Natural killer cell (primary cell): Measurements from ENCODE around the gene SPECC1L. TPM values are rescaled to one million over a fixed set of nuclear protein-coding genes. Genes with fewer than 3 reads are reported as not detected.
A peak's percentile ranks its signal among the peaks of the same experiment; 100 is the strongest.
"Not testable (repeated sequence)": the region's sequence is repeated elsewhere in the genome, so short reads cannot be mapped to it uniquely, and the experiment has no call there.

Source experiments
- ATAC-seq, 3 donors: fragments of 150-1000 bp in 2 of 3; fragments of 200-7000 bp in 1 of 3; cut with Tn5 transposase; 1 replicate in 1 of 3; 2 replicates in 2 of 3; pipeline ENCODE4 v1.10.0; 2021; ENCODE audit warnings: mild to moderate bottlenecking in 2 of 3, moderate library complexity in 2 of 3
- DNase-seq, 2 donors: peaks; one replicate each; pipeline versions ENCODE4 v3.0.0 to v3.0.0-alpha.2; 2013 to 2021; ENCODE audit warnings: mixed read lengths in 1 of 2
- H3K27ac ChIP-seq: one replicate; pipeline ENCODE4 v1.5.1; 2013; ENCODE audit warnings: mild to moderate bottlenecking, low read length
- H3K27me3 ChIP-seq: one replicate; pipeline ENCODE4 v1.6.1; 2013; ENCODE audit warnings: low read length; ENCODE audit not compliant: control insufficient read depth, insufficient read depth
- H3K36me3 ChIP-seq: one replicate; pipeline ENCODE4 v1.6.1; 2013; ENCODE audit warnings: low read length; ENCODE audit not compliant: control insufficient read depth, insufficient read depth
- H3K4me1 ChIP-seq: one replicate; pipeline ENCODE4 v1.6.1; 2013; ENCODE audit warnings: low read length; ENCODE audit not compliant: control insufficient read depth, insufficient read depth
- H3K4me3 ChIP-seq: one replicate; pipeline ENCODE4 v1.5.1; 2013; ENCODE audit warnings: low read length
- H3K9me3 ChIP-seq: one replicate; pipeline ENCODE4 v1.6.1; 2013; ENCODE audit warnings: low read length; ENCODE audit not compliant: control insufficient read depth, insufficient read depth
- H3K27ac Mint-ChIP-seq, 2 donors: one replicate each; pipeline ENCODE4 v1.8.0; 2022; ENCODE audit warnings: mild to moderate bottlenecking in 2 of 2, mixed read lengths in 2 of 2, moderate library complexity in 1 of 2
- H3K27me3 Mint-ChIP-seq, 2 donors: one replicate each; pipeline ENCODE4 v1.8.0; 2022; ENCODE audit warnings: low read depth in 2 of 2, mixed read lengths in 2 of 2
- H3K36me3 Mint-ChIP-seq: one replicate; pipeline ENCODE4 v1.8.0; 2022; ENCODE audit warnings: mixed read lengths
- H3K4me1 Mint-ChIP-seq, 2 donors: one replicate each; pipeline ENCODE4 v1.8.0; 2022; ENCODE audit warnings: mixed read lengths in 2 of 2
- H3K4me3 Mint-ChIP-seq: one replicate; pipeline ENCODE4 v1.8.0; 2022; ENCODE audit warnings: mild to moderate bottlenecking, moderate library complexity, mixed read lengths
- H3K9me3 Mint-ChIP-seq, 2 donors: one replicate each; pipeline ENCODE4 v1.8.0; 2022; ENCODE audit warnings: mixed read lengths in 2 of 2
- CTCF ChIP-seq: fragments of 200-600 bp; IDR thresholded peaks from one replicate; pipeline ENCODE4 v1.8.0; 2022; ENCODE audit warnings: antibody characterized with exemption
- WGBS: methylation state at CpG from one replicate; pipeline ENCODE4 v1.1.7; 2013; ENCODE audit warnings: missing lambda C conversion rate; ENCODE audit not compliant: insufficient coverage; 5-methylcytosine and 5-hydroxymethylcytosine counted together
- intact Hi-C: fragments of 100-400 bp; cut with micrococcal nuclease; formaldehyde crosslinking; loops from one replicate; pipeline ENCODE4 v1.14.2; 2022
- total RNA-seq, 4 donors: library from RNA; stranded (reverse); fragments of 120-200 nt in 1 of 4; gene quantifications; one replicate each; pipeline versions ENCODE4 v1.2.3 to v1.2.4, GENCODE V29; 2013 to 2022

Gene SPECC1L
- total RNA-seq, 3 donors from 2014 or later (not counting 1 experiment from before 2014, with no cell fraction given), result 46.1 to 52.9 (median 48.5) TPM

DNA sequence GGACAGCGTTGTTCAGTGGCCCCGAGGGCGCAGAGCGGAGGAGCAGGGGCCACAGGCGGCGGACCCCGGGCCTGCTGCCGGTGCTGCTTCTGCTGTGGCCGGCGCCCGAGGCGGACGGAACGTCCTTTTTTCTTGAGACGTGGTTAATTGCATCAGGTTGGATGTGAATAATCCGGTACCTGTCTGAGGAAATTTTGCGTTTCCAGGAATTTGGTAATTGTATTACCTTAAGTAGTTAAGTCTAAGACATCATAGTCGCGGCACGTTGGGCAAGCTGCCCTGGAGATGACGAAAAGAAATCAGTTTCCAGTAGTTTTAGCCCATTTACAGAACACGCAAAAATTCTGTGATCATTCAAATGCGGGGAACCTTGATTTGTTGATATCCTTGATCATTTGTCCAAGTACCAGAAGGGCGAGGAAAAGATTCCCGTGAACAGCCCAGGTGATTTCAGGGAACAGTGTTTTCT, 789 bp downstream of the SPECC1L start:
- intact Hi-C loops, result no loop called here
- Histone ChIP-seq H3K9me3 (no peaks in the 10 kb centered on the region), H3K27ac (peak overlapping the region; percentile 74), H3K4me3 (peak overlapping the region; percentile 84), H3K4me1 (peaks cover 15% of the 10 kb centered on the region), H3K27me3 (no peaks in the 10 kb centered on the region), H3K36me3 (no peaks in the 10 kb centered on the region)
- Mint-ChIP-seq H3K27me3 (no peaks in the 10 kb centered on the region), H3K4me1 (peaks cover 19 to 30% of the 10 kb centered on the region in 2 donors), H3K27ac (peak overlapping the region; percentile 85), H3K36me3 (no peaks in the 10 kb centered on the region), H3K4me3 (peak overlapping the region; percentile 91), H3K9me3 (no peaks in the 10 kb centered on the region)
- no peak for DNase-seq
- 3% methylated on average over 25 of the region's 25 CpGs for WGBS
- TF ChIP-seq CTCF, result no peak
- no peak for ATAC-seq

- peaks cover 15% of the 10 kb centered on the region for H3K4me1 ChIP-seq
- H3K27me3 Mint-ChIP-seq, H3K4me3 ChIP-seq, H3K27ac Mint-ChIP-seq, H3K9me3 ChIP-seq, ATAC-seq, H3K36me3 ChIP-seq, H3K4me3 Mint-ChIP-seq, DNase-seq, intact Hi-C loops, H3K27ac ChIP-seq, H3K27me3 ChIP-seq, H3K9me3 Mint-ChIP-seq, H3K36me3 Mint-ChIP-seq: not testable (repeated sequence)
- no CpG with 5 or more reads among the region's 2 CpGs for WGBS
- peaks cover 23 to 37% of the 10 kb centered on the region in 2 donors for H3K4me1 Mint-ChIP-seq
These were observed 2.4 kb downstream of the SPECC1L start for GRCh38 chr22:24273031-24273430.

GRCh38 chr22:24273906-24274305, 3.3 kb downstream of the SPECC1L start:
- 70% methylated on average over 4 of the region's 4 CpGs for WGBS
- H3K27ac Mint-ChIP-seq, H3K36me3 Mint-ChIP-seq: not testable (repeated sequence)

DNA sequence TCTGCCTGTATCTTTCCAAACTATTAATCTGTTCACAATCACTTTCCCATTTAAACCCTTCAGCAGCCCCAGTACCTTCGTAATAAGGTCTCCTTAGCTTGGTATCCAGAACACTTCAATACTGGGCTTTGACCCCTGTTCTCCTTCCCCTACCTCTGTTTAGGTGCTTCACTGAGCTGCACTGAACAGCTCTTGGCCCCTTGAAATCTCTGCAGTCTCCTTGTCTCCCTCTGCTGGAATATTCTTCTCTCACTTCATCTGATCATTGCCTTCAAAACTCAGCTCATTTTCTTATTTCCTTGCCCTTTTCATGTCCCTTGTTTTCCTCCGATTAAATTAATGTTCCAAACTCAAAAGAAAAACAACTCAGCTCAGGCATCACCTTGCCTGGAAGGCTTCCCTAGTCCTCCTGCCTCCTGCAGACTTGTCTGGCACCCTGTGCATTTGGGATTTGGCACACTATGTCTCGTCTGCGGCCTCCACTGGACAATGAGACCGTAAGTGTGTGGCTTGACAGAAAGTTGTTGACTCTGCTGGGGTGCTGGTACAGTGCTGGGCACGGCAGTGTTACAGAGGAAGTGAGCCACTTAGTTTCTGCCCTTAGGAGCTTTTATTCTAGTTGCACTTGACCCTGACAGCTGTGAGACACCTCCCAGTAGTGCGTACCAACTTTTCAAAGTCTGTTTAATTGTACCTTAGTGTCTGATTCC, 4.2 kb downstream of the SPECC1L start:
- H3K4me3 ChIP-seq, H3K27me3 ChIP-seq, H3K36me3 ChIP-seq, intact Hi-C loops, ATAC-seq, H3K9me3 ChIP-seq, H3K27ac ChIP-seq, DNase-seq, H3K27me3 Mint-ChIP-seq, H3K9me3 Mint-ChIP-seq, H3K36me3 Mint-ChIP-seq: not testable (repeated sequence)
- 48% methylated on average over 6 of the region's 7 CpGs for WGBS
- Mint-ChIP-seq H3K27ac (peak overlapping the region; percentile 65 to 81), H3K4me3 (peak overlapping the region; percentile 11), H3K4me1 (peaks cover 26 to 39% of the 10 kb centered on the region in 2 donors)
- H3K4me1 ChIP-seq, result peaks cover 15% of the 10 kb centered on the region

More at GRCh38 chr22:24273906-24274305, 3.3 kb downstream of the SPECC1L start:
- H3K36me3 ChIP-seq, ATAC-seq, H3K27me3 ChIP-seq, intact Hi-C loops, H3K9me3 Mint-ChIP-seq, H3K27me3 Mint-ChIP-seq, DNase-seq, H3K27ac ChIP-seq, H3K4me3 ChIP-seq, H3K4me3 Mint-ChIP-seq, H3K9me3 ChIP-seq: not testable (repeated sequence)
- H3K4me1 Mint-ChIP-seq, result peaks cover 23 to 37% of the 10 kb centered on the region in 2 donors
- H3K4me1 ChIP-seq, result peaks cover 15% of the 10 kb centered on the region

GRCh38 chr22:24280363-24280762, 9.7 kb downstream of the SPECC1L start:
- intact Hi-C loops, H3K9me3 ChIP-seq, H3K4me3 ChIP-seq, H3K36me3 Mint-ChIP-seq, H3K36me3 ChIP-seq, H3K9me3 Mint-ChIP-seq, H3K27ac ChIP-seq, DNase-seq, H3K27me3 ChIP-seq, H3K4me1 ChIP-seq, H3K4me3 Mint-ChIP-seq, H3K27ac Mint-ChIP-seq, H3K27me3 Mint-ChIP-seq: not testable (repeated sequence)
- WGBS, result 100% methylated on average over 1 of the region's 1 CpG
- peak in 1 of 3 donors; percentile 26 for ATAC-seq
- H3K4me1 Mint-ChIP-seq, result peaks cover 40 to 47% of the 10 kb centered on the region in 2 donors
